Measurements from ENCODE around the gene LRRK1.

GRCh38 chr15:100942656-100943425, 23.7 kb downstream of the LRRK1 start:
- TF ChIP-seq SIN3A (IDR thresholded peaks at IDR 0.05; ENCODE audit: borderline replicate concordance, insufficient read depth, low read length) (no peak), REST (IDR thresholded peaks at IDR 0.05; ENCODE audit: insufficient read depth in 1 of 2, low read depth in 2 of 2, low read length in 2 of 2) (no peak), POLR2AphosphoS5 (IDR thresholded peaks at IDR 0.05; ENCODE audit: low read depth, low read length) (no peak)
